H1 (cell line): ENCODE results near the gene BAIAP2L2. TPM values are rescaled to one million over a fixed set of nuclear protein-coding genes. Genes with fewer than 3 reads are reported as not detected.

Source experiments
- ASH2L ChIP-seq: fragments of 200-600, 300-600 bp; sonication (generic); IDR thresholded peaks from one replicate; pipeline ENCODE4 v1.7.1; 2017; ENCODE audit warnings: low read length
- FOSL1 ChIP-seq: IDR thresholded peaks from 2 replicates; pipeline ENCODE4 v1.6.1; 2011; ENCODE audit warnings: mild to moderate bottlenecking, low read depth, low read length, moderate library complexity; ENCODE audit not compliant: insufficient read depth
- SAP30 ChIP-seq: fragments of 300-600 bp; sonication (generic); IDR thresholded peaks from 2 replicates; pipeline ENCODE4 v1.7.1; 2012; ENCODE audit warnings: low read length, moderate library complexity, mild to moderate bottlenecking, inconsistent platforms; ENCODE audit not compliant: insufficient read depth, insufficient replicate concordance
- SIN3A ChIP-seq, 2 experiments: IDR thresholded peaks in 1 of 2; conservative IDR thresholded peaks in 1 of 2; 2 replicates each; pipeline ENCODE4 v1.6.1; 2011 to 2012; ENCODE audit warnings: low read length in 2 of 2, improper control_type of control experiment in 1 of 2, low read depth in 1 of 2, mild to moderate bottlenecking in 1 of 2
- polyA plus RNA-seq, 7 experiments: library from polyadenylated mRNA; depleted of rRNA in 3 of 7; stranded (reverse) in 5 of 7; unstranded in 2 of 7; fragments of >200 nt in 5 of 7; fragments of 200-250 nt in 2 of 7; gene quantifications; 1 replicate in 5 of 7; 2 replicates in 1 of 7; 4 replicates in 1 of 7; pipeline versions ENCODE4 v1.2.1 to v1.2.3, GENCODE V29; 2011 to 2013; ENCODE audit warnings: missing spikeins in 2 of 7, mixed read lengths in 2 of 7
- total RNA-seq: library from RNA; stranded (reverse); fragmentation: NEBNext Ultra II Directional; extraction: Animal tissue kit (Norgen Biotek cat#: 25700); gene quantifications from 2 replicates; pipeline ENCODE4 v1.2.1, GENCODE V29; 2021

BAIAP2L2 gene
- total and polyA plus RNA-seq, 2 of the 8 experiments (the other 6 are each of a cell fraction or from before 2014, with no cell fraction given): 5.4 to 10.0 TPM

GRCh38 chr22:38085501-38085900, 25.0 kb downstream of the BAIAP2L2 start (continued):
- TF ChIP-seq SAP30 (no peak), ASH2L (no peak), FOSL1 (no peak), SIN3A (conservative IDR thresholded peaks at IDR 0.05 in 1 of 2, IDR thresholded peaks at IDR 0.05 in 1 of 2; ENCODE audit: low read depth in 1 of 2, low read length in 2 of 2) (no peak)
